NCI-H1417 treated with DMSO at 0.1 percent for 48 hours (cell line): ENCODE measurements around the gene MCCC2.
"Not testable (repeated sequence)": the region's sequence is repeated elsewhere in the genome, so short reads cannot be mapped to it uniquely, and the experiment has no call there.

Experiments
- DNase-seq: peaks from one replicate; lab custom pipeline; 2025; lab: John Stamatoyannopoulos, UW

Gene MCCC2

DNA sequence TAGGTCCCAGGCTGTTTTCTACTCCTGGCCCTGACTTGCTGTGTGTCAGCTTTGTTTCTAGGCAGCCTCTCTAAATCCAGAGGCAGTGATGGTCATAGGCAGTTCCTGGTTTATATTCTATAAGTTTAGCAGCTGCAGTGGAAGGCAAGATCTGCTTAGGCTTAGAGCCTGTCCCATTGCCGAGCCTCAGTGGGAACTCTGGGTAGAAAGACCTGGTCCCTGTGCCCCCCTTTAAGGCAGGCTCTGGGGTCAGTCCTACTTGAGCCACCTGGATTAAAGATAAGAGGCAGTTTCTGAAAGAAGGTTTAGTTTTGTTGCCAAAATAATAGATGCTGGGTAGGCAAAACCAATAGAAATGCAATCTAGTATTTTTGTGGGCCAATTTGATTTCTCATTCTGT is 13.6 kb downstream of the MCCC2 start:
- DNase-seq = no peak

DNA sequence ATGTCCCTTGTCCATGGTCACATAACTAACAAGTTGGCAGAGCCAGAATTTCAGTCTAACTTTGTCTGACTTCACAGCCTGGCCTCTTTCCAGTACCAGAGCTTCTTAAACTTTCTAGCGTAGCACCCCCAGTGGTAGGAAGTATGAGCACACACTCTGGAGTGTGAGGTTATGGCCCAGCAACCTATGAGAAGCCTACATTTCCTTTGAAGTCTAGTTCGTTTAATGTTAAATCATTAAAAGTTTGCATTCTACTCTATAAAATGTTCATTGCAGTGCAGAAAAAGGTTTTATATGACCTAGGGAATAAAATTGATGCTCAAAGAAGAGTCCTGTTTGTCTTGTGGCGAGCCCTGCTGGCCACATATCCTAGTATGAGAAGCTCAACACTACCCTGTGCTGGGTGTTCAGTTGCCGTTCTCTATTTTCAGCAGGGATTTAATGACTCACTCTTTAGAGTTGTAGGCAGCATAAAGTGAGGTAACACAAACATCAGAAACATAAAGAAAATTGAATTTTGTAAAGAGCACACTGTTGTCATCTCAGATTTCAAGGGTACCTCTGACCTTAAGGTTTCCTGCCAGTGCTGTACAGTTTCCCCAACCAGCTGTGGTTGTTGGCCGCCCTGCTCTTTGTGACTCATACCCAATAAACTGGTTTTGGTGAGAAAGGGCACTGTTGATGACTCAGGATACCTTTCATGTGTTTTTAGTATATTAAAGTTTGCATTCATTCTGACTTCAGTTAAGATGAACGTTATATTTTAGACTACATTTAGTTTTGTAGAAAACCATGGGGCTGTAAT is 14.3 kb downstream of the MCCC2 start:
- no peak for DNase-seq

DNA sequence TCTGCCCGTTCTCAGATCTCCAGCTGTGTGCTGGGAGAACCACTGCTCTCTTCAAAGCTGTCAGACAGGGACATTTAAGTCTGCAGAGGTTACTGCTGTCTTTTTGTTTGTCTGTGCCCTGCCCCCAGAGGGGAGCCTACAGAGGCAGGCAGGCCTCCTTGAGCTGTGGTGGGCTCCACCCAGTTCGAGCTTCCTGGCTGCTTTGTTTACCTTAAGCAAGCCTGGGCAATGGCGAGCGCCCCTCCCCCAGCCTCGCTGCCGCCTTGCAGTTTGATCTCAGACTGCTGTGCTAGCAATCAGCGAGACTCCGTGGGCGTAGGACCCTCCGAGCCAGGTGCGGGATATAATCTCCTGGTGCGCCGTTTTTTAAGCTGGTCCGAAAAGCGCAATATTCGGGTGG is 22.8 kb downstream of the MCCC2 start:
- DNase-seq = not testable (repeated sequence)

DNA sequence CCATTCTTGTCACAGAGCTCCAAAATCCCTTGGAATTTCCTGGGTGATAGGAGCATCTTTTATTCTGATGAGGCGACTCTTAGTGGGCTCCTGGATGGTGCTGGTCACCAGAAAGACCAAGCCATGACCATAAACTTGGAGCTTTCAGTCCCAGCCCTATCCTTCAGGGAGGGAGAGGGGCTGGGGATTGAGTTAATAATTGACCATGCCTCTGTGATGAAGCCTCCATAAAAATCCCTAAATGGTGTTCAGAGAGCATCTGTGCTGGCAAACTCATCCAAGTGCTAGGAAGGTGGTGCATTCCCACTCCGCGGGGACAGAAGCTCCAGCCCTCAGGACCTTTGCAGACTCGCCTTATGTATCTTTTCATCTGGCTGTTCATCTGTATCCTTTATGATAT is 28.7 kb downstream of the MCCC2 start:
- DNase-seq = no peak

DNA sequence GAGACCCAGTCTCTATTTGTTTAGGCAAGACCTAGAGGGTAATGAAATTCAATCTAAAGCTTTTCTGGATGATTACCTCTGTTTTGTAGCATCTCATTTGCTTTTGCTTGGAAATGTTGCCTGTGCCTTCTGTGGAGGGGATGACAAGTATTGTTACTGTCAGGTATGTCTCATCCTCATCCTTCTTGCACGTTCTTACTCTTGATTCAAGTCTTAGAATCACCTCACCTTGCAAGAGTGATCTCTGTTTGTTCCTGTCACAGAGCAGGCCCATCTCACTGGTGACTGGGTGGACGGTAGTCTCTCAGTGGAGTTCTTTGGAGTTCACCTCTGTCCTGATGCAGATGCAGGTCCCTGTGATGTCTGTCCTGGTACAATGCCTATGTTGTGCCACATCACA is 33.5 kb downstream of the MCCC2 start:
- DNase-seq = no peak

DNA sequence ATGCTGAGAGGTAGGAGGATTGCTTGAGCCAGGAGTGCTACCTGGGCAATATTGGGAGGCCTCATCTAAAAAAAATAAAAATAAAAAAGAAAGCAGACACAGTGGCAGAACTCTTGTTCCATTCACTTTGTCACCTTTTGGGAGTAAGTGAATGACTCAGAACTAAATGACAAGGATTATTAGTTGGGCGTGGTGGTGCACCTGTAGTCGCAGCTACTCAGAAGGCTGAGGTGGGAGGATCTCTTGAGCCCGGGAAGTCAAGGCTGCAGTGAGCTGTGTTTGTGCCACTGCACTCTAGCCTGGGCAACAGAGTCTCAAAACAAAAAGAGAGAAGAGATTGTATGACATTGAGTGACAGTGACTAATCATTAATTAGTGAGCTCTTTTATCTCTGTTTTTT is 34.1 kb downstream of the MCCC2 start:
- DNase-seq = no peak

DNA sequence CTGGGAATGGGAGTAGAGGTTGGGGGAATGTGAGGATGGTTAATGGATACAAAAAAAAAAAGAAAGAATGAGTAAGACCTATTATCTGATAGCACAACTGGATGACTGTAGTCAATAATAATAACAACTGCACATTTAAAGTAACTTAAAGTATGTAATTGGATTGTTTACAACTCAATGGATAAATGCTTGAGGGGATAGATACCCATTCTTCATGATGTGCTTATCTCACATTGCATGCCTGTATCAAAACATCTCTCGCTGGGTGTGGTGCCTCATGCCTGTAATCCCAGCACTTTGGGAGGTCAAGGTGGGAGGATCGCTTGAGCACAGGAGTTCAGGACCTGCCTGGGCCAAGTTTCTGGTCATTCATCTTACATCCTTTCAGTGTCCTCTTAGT is 34.6 kb downstream of the MCCC2 start:
- DNase-seq = no peak

DNA sequence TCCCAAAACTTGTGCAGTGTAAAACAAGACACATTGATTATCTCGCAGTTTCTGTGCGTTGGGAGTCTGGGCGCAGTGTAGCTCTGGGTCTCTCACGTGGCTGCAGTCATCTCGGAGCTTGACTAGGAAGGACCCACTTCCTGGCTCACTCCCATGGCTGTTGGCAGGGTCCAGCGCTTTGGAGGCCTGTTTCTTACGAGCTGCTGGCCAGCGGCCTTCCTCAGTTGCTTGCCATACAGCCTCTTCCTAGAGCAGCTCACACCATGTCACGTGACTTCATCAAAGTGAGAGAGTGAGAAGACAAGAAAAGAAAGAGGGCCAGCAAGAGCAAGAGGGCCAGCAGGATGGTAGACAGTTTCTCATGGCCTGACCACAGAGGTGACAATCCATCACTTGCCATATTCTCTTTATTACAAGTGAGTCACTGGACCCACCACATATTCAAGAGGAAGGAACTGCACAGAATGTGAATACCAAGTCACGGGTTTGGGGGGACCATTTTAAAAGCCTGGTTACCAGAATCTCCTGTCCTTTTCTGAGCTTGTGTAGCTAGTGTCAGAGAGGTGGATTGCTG is 36.2 kb downstream of the MCCC2 start:
- DNase-seq = no peak

DNA sequence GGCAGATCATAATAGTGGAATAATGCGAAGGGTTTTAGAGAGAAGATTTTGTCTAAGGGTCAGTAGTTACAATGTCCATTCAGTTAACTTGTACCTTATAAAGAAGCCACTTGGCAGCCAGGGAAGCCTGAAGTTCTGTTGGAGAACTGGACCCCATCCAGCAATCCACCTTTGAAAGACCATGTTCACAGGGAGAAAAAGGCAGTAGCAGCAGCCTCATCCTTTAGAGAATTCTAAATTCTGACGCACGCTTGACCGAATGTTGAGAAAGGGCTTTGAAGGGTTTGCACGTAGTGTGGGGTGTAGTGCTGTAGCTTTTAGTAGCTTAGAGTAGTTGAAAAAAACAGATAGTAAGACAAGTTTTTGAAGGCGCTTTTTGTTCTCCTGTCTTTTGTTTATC is 42.8 kb downstream of the MCCC2 start:
- DNase-seq = no peak

DNA sequence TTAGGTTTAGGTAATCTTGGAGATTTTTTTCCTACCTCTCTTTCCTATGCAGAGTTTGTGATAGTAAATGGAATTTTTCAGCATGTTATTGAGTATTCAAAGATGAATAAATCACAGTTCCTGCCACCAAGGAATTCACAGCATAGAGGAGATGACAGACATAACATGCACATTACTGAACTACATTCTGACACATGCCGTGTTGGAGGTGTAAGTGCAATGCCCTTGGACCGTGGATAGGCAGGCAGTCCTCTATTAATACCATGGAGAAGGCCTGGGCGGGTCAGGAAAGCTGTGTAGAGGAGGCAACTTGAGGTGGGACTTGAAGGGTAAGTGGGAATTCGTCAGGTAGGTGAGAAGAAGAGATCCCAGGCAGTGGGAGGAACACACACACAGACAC is 43.9 kb downstream of the MCCC2 start:
- DNase-seq = no peak

DNA sequence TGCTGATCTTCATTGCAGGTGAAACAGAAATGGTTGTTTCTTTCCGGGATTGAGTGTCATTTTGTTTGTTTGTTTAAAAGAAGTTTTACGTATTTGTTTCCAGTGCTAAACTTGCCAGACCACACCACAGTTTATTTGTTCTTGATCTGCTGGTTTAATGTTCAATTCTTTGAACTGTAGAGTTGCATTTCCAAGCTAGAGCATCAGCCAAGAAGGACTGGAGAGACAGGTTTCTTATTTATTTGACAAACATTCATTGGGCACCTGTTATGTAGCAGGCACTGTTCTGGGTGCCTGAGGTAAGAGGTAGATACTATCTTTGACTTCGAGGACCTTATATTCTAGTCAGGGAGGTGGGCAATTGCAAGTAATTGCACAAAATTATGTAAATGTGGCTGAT is 45.0 kb downstream of the MCCC2 start:
- no peak for DNase-seq

DNA sequence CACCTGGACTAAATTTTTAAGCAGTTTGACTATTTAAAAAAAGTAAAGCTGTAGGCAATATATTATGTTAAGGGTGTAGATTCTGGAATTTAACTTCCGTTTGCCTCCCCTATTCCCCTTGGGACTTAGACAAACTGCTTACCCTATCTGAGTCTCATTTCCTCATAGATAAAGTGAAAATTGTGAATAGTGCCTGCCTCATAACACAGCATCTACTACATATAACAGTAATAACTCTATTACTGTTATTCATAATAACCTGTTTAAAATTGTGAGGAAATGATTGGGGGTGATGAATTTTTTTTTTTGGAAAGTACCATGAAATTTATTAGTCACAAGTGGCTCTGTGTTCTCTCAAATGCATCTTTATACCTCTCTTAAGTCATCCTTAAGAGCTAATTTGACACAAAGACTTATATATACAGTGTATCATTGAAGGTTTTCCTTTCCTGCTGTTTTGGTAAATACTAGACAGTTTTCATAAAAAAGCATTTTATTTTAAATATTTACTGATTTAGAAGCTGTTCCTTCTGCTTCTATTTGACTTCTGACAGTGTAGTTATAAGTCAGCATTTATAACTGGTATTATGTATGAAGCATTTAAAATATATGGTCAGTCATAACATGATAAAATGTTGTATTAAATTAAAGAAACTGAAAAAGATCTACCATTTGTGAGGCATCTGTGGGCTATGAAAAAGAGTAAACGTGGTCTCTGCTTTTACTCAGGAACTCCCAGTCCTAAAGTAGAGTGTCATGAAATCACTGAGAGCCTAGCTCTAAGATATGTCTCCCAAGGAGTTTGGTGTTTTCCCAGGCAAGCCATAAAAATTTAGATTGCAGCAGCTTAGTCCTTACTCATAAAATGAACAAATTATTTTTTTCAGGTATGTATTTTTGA is 46.4 kb downstream of the MCCC2 start:
- DNase-seq = no peak

DNA sequence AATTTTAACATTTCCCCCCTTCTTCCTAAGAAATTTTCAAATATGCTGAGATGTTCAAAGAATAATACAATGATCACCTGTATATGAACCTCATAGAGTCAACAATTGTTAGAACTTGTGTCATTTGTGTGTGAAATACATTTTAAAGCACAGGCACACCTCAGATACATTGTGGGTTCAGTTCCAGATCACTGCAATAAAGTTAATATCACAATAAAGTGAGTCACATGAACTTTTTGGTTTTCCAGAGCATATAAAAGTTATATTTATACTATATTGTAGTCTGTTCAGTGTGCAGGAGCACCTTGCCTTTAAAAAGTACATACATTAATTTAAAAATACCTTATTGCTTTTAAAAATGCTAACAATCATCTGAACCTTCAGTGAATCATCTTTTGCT is 50.0 kb downstream of the MCCC2 start:
- DNase-seq = no peak

DNA sequence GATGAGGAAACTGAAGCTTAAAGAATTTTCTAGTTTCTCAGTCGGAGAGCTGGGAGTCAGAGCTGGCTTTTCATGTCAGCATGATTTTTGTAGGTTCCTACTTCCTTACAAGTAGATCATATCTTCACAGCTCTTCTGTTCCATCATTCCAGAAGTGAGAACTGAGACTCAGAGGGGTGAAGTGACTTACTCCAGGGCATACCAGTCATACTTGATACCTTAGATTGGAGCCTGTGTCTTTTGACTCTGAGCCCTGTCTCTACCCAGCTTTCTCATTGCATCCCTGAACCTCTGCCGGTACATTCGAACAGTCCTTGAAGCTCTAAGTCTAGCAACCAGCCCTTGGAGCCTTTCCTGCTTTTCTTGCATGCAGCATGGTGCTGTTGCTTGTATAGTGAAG is 53.3 kb downstream of the MCCC2 start:
- DNase-seq = no peak

DNA sequence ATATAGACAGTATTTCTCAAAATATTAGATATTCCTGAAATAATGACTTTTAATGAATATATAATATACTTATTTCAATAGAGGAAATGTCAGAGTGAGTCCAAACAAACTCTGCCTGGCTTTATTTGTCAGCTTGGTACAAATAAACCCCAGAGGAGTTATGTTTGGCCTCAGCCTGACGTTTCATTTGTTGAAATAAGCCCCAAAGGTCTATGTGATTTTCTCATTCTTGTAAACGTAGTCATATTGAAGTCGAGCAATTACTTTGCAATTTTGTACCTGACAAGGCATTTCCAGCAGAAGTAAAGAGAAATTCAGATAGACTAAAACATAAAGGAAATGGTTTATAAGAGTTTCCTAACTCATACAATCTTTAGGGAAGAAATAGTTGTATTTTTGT is 57.9 kb downstream of the MCCC2 start:
- DNase-seq = no peak

DNA sequence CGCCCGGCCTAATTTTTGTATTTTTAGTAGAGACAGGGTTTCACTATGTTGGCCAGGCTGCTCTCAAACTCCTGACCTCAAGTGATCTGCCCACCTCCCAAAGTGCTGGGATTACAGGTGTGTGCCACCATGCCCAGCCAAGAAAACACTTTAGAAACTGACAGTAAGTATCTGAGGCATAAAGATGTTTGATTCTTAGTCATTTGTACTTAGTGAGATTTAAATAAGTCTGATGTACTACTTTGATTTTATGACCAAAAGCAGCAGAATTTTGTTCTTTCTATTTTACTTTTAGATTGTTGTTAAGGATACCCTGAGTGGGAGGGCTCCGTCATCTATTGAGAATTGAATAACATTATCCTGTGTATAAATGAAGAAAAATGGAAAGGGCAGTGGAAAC is 63.8 kb downstream of the MCCC2 start:
- DNase-seq = not testable (repeated sequence)

DNA sequence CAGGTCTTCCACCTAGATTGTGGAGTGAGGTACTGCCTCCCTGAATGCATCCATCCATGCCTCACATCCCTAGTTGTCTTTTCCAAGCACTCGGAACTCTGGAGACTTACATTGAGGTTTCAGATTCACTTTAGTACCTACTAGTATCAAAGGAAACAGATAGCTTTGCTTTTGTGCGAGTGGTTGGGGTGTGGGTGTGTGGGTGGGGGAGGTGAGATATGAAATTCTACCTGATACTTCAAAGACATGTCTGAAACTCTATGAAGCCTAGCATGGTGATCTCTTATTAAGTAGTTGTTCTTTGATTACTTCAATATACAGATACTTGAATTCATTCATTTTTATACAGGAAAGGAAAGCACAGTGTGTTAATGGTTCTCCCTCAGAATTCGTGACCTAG is 64.4 kb downstream of the MCCC2 start:
- no peak for DNase-seq

DNA sequence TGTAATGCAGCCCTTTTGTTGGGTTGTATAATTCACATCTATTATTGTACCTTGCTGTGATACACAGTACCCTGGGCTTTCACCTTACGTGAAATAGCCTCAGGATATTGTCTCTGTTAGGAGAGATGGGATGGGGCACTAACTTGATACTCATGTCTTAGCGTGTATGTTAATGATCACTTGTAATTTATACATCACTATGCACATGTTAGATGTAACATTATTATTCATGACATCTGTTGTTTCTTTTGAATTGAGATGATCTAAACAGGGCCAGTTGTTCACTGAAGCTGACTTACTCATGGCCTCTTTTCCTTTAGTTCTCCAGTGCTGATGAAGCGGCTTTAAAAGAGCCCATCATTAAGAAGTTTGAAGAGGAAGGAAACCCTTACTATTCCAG is 65.2 kb downstream of the MCCC2 start:
- no peak for DNase-seq

DNA sequence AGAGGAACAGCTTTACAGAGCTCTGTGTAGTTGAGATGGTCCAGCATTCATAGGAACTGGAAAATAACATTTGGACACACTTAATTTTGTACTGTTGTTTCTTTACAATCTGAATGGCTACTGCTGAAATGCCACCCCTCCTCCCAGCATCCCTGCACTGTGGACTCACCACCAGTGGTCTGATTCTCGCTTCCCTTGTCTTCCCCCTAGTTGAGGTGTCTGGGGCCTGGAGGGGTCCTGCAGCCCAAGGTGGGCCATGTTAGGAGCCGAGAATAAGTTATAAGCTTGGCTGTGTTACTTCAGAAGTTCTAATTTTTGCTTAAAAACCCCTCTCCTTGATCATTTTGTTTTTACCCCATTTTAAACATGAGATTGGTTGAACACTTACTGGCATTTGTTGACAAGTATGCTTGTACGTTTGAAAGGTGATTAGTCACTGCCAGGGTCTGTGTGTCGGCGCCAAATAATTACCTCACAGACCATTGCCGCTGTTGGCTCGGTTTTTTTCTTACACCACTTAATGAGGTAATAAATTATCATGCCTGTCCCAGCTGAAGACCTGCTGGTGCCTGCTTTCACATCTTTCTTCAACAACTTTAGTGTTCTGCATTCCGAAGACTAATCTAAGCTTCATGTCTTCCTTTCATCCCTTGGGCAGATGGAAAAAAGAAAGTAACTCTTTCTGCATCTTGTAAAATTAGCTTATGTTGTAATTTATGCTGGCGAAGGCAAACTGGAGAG is 65.8 kb downstream of the MCCC2 start:
- peak; percentile 19 for DNase-seq

DNA sequence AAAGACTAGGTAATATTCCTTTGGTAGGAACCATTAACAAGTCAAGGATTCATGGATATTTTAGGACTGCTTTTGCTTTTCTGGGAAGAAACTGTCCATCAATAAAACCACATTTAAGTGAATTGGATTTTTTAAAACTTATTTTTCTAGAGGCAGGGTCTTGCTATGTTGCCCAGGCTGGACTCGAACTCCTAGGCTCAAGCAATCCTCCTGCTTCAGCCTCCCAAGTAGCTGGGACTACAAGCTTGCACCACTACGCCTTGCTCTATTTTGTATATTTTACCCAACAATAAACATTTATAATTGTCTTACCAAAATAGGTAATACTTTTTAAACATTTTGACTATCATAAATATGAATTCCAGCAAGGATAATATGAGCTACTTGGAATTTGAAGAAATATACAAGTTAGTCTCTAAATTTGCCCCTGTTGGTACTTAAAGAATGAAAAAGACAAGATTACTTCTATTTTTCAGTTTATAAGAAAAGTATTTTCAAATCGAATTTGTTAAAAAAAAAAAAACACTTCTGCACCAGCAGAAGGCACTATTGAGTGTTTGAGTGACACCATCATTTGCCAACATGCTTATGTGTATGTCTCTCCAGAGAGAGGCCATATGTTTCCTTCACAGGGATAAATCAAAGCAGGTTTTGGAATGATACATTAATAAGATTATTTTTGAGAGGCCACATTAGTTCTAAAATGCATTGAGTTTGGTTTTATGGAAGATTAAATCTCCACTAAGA is 71.9 kb downstream of the MCCC2 start:
- no peak for DNase-seq

DNA sequence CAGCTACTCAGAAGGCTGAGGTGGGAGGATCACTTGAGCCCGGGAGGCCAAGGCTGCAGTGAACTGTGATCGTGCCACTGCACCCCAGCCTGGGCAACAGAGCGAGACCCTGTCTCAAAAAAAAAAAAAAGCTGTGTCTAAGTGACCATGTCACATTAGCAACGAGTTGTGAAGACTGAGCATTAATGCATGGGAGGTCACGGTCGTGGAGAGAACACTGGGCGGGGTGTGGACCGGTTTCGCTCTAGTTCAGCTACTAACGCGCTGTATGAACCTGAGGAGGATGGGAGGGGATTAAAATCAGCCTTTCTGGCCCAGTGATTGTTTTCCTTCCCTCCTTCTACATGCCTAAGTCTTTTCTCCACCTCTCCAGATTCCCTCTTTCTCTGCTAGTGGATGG is 75.2 kb downstream of the MCCC2 start:
- DNase-seq = no peak
